ENCODE data around the gene PPARGC1A. TPM values are rescaled to one million over a fixed set of nuclear protein-coding genes. Genes with fewer than 3 reads are reported as not detected.

Gene PPARGC1A
- total and polyA plus RNA-seq, 10 of the 15 experiments (the other 5 are each of a cell fraction or from before 2014, with no cell fraction given) = 0.01 to 0.05 (median 0.04) TPM; not detected in 7

GRCh38 chr4:23884261-23884660 lies 5.6 kb downstream of the PPARGC1A start:
- Histone ChIP-seq H3K4me3 (no peak overlapping the region), H3K9me3 (replicated peaks; ENCODE audit: control insufficient read depth, insufficient read depth, low read length) (no peaks in the 10 kb centered on the region), H3K4me2 (ENCODE audit: control insufficient read depth, insufficient read depth) (no peak overlapping the region), H4K20me1 (ENCODE audit: control insufficient read depth, insufficient read depth) (no peaks in the 10 kb centered on the region), H3K27ac (ENCODE audit: control insufficient read depth, insufficient read depth) (no peak overlapping the region), H3K9ac (ENCODE audit: control insufficient read depth, insufficient read depth, low read length) (no peak overlapping the region), H3K27me3 (replicated peaks in 1 of 2; ENCODE audit: control insufficient read depth in 2 of 2, insufficient read depth in 2 of 2, low read length in 1 of 2) (no peaks in the 10 kb centered on the region; a peak in 1 of 4 replicates), H3K4me1 (ENCODE audit: control insufficient read depth, insufficient read depth, low read length) (no peaks in the 10 kb centered on the region), H3K36me3 (ENCODE audit: control insufficient read depth in 2 of 2, insufficient read depth in 2 of 2, low read length in 1 of 2) (no peaks in the 10 kb centered on the region), H2AFZ (ENCODE audit: control insufficient read depth, low read depth, low read length) (no peak overlapping the region), H3K79me2 (ENCODE audit: control insufficient read depth, insufficient read depth, low read length) (no peaks in the 10 kb centered on the region)
- FAIRE-seq (no peak), DNase-seq (ENCODE audit: low read depth, low spot score) (no peak), ATAC-seq (no peak)
- RAD21 ChIA-PET (ENCODE audit: unreplicated experiment) = no interaction called here
- intact Hi-C loops (cut with micrococcal nuclease; ENCODE audit: unreplicated experiment) = no loop called here
- TF ChIP-seq BCL3 (IDR thresholded peaks at IDR 0.05; ENCODE audit: borderline replicate concordance, insufficient read depth, low read depth, low read length, poor library complexity, severe bottlenecking) (no peak), HDAC6 (IDR thresholded peaks at IDR 0.05; ENCODE audit: unreplicated experiment) (no peak)
- CTCF ChIA-PET = no interaction called here
- in situ Hi-C loops (cut with MboI) = no loop called here
- BruUV-seq (replicated peaks) = no TSS peak
- SMC1A ChIA-PET (ENCODE audit: uncharacterized antibody, unreplicated experiment) = no interaction called here
- POLR2A ChIA-PET = no interaction called here

GRCh38 chr4:23882976-23883531 lies 6.8 kb downstream of the PPARGC1A start:
- no peak overlapping the region for H3K4me2 ChIP-seq (ENCODE audit: control insufficient read depth, insufficient read depth)
- no peak for TF ChIP-seq JUNB (IDR thresholded peaks at IDR 0.05)
- TF ChIP-seq PAX5 (IDR thresholded peaks at IDR 0.05; ENCODE audit: borderline replicate concordance, low read depth, low read length) = no peak
- no peak for TF ChIP-seq CBX5 (IDR thresholded peaks at IDR 0.05; ENCODE audit: low read depth)
- no peak for TF ChIP-seq SREBF1 (IDR thresholded peaks at IDR 0.05; ENCODE audit: low read length)
- no peak for TF ChIP-seq ZBTB4 (CRISPR knock-in tag; IDR thresholded peaks at IDR 0.05)
- no peak for TF ChIP-seq ZNF217 (IDR thresholded peaks at IDR 0.05)
- no peak for TF ChIP-seq ZNF384 (IDR thresholded peaks at IDR 0.05; ENCODE audit: borderline replicate concordance, low read depth, low read length)
- TF ChIP-seq NKRF (conservative IDR thresholded peaks at IDR 0.05) = no peak
- no peak for TF ChIP-seq POLR2A (IDR thresholded peaks at IDR 0.05; ENCODE audit: low read depth, low read length)
- TF ChIP-seq PML (IDR thresholded peaks at IDR 0.05; ENCODE audit: low read length) = no peak

More at GRCh38 chr4:23882976-23883531, 6.8 kb downstream of the PPARGC1A start:
- H3K27ac ChIP-seq (ENCODE audit: control insufficient read depth, insufficient read depth) = no peak overlapping the region
- no peak for ATAC-seq
- H3K79me2 ChIP-seq (ENCODE audit: control insufficient read depth, insufficient read depth, low read length) = no peaks in the 10 kb centered on the region
- DNase-seq (ENCODE audit: low read depth, low spot score) = no peak
- no peak overlapping the region for H3K4me3 ChIP-seq
- FAIRE-seq = no peak
- H3K27me3 ChIP-seq (replicated peaks in 1 of 2; ENCODE audit: control insufficient read depth in 2 of 2, insufficient read depth in 2 of 2, low read length in 1 of 2) = no peaks in the 10 kb centered on the region
- ChIA-PET RAD21 (ENCODE audit: unreplicated experiment) (no interaction called here), CTCF (no interaction called here), POLR2A (no interaction called here), SMC1A (ENCODE audit: uncharacterized antibody, unreplicated experiment) (no interaction called here)
- H2AFZ ChIP-seq (ENCODE audit: control insufficient read depth, low read depth, low read length) = no peak overlapping the region
- intact Hi-C loops (cut with micrococcal nuclease; ENCODE audit: unreplicated experiment) = no loop called here
- BruUV-seq (replicated peaks) = no TSS peak
- H3K9ac ChIP-seq (ENCODE audit: control insufficient read depth, insufficient read depth, low read length) = no peak overlapping the region
- no peaks in the 10 kb centered on the region for H3K36me3 ChIP-seq (ENCODE audit: control insufficient read depth in 2 of 2, insufficient read depth in 2 of 2, low read length in 1 of 2)
- no peaks in the 10 kb centered on the region for H4K20me1 ChIP-seq (ENCODE audit: control insufficient read depth, insufficient read depth)
- in situ Hi-C loops (cut with MboI) = no loop called here
- no peaks in the 10 kb centered on the region for H3K9me3 ChIP-seq (replicated peaks; ENCODE audit: control insufficient read depth, insufficient read depth, low read length)
- 20% methylated on average over 5 of the region's 5 CpGs for WGBS (ENCODE audit: insufficient coverage, insufficient replicate concordance, low lambda C conversion rate, missing lambda C conversion rate)
- no peaks in the 10 kb centered on the region for H3K4me1 ChIP-seq (ENCODE audit: control insufficient read depth, insufficient read depth, low read length)
